ENCODE measurements around the gene INHBC.

The INHBC gene

GRCh38 chr12:57454566-57455373 lies 20.2 kb downstream of the INHBC start, which contains the start of gene INHBE:
TSS of gene INHBE (plus strand) at chr12:57455307. CDS start at chr12:57455537, 230 bp downstream.
- DNase-seq (ENCODE audit: low spot score): no peak

DNA sequence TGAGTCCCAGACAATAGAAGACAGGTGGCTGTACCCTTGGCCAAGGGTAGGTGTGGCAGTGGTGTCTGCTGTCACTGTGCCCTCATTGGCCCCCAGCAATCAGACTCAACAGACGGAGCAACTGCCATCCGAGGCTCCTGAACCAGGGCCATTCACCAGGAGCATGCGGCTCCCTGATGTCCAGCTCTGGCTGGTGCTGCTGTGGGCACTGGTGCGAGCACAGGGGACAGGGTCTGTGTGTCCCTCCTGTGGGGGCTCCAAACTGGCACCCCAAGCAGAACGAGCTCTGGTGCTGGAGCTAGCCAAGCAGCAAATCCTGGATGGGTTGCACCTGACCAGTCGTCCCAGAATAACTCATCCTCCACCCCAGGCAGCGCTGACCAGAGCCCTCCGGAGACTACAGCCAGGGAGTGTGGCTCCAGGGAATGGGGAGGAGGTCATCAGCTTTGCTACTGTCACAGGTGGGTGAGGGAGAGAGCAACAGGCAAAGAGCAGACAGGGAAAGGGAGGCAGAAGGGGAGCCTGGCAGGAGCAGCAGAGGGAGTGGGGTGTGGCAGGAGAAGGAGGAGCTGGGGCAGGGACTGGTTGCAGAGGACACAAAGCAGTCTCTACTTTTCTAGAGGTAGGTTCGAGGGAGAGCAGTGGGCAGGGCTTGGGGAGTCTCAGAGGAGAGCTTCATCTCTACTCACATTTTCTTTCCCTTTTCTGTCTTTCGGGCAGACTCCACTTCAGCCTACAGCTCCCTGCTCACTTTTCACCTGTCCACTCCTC lies 21.0 kb downstream of the INHBC start:
- no peak for DNase-seq (ENCODE audit: low spot score)

- no peak for DNase-seq (ENCODE audit: low spot score)
Measured at GRCh38 chr12:57456145-57456700, 21.6 kb downstream of the INHBC start.

GRCh38 chr12:57456737-57457490 lies 22.3 kb downstream of the INHBC start:
- DNase-seq (ENCODE audit: low spot score): no peak

GRCh38 chr12:57458665-57459054 lies 24.1 kb downstream of the INHBC start:
- no peak for DNase-seq (ENCODE audit: low spot score)

- peak; percentile 93 for DNase-seq (ENCODE audit: low spot score)
Measured at GRCh38 chr12:57459055-57459749, 24.6 kb downstream of the INHBC start.

DNA sequence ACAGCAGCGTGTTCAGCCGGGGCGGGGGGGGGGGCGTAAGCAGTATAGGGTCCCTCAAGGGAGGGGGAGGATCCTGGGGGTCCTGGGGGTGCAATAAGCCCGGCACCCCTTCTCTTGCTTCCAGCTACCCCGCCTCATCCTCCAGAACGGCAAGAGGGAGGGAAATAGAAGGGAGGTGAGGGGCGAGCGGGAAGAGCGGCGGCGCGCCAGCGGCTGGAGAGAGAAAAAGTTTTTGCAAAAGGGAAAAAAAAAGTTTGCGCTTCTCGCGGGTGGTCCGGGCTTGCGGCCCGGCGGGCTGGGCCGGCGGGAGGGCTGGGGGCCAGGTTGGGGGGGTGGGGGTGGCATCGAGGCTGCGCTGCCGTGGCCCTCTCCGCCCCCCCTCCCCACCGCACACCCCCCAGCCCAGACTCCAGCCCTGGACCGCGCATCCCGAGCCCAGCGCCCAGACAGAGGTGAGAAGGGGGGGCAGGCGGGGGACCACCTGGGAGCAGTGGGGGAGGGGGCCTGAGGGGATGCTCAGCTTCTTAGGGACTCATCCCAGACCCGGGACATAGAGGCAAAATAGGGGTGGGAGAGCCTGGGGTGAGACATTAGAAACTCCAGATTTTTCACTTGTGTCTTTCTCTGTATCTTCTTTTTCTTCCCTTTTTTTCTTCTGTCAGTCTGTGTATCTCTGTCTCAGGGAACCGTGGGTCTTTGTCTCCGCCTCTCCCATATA lies 25.3 kb downstream of the INHBC start, which contains the start of gene GLI1:
GLI1 (plus strand) TSS at position 36 of the 718 bp plus-strand sequence. CDS start 3,907 bp downstream, outside the sequence.
- peak; percentile 33 for DNase-seq (ENCODE audit: low spot score)

DNA sequence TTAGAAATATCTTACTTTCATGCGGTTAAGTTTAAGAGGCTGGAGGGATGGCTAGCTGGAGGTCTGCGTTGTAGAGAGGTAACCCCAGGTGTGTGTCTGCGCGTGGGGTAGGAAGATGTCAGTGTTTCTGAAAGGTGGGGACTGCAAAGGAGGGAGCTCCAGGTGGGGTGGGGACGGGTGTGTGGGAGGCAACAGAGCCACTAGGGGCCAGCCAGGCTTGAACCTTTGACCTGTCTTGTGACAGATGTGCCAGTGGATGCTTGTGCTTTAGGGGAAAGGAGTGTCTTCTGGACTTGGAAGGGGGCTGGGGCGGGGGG lies 25.8 kb downstream of the INHBC start:
- DNase-seq (ENCODE audit: low spot score): no peak

DNA sequence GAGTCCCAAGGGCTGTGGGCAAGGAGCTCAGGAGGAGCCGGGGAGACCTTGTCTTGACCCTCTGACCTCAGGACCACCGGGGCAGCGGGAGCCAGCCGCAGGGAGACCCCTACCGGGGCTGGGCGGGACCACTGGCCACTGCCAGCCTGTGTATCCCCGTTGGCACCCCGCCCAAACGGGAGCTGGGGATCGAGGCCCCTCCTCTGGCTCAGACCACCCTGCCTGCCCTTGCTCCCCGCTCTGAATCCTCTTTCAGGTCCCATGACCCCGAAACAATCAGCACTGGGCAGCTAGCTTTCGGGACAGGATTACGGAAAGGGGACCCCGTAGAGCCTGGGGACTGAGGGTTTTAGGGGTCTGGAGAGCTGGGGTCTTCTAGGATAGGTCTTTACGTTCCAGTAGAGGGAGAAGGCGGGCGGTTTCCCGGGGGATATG lies 26.3 kb downstream of the INHBC start:
- DNase-seq (ENCODE audit: low spot score): no peak

DNA sequence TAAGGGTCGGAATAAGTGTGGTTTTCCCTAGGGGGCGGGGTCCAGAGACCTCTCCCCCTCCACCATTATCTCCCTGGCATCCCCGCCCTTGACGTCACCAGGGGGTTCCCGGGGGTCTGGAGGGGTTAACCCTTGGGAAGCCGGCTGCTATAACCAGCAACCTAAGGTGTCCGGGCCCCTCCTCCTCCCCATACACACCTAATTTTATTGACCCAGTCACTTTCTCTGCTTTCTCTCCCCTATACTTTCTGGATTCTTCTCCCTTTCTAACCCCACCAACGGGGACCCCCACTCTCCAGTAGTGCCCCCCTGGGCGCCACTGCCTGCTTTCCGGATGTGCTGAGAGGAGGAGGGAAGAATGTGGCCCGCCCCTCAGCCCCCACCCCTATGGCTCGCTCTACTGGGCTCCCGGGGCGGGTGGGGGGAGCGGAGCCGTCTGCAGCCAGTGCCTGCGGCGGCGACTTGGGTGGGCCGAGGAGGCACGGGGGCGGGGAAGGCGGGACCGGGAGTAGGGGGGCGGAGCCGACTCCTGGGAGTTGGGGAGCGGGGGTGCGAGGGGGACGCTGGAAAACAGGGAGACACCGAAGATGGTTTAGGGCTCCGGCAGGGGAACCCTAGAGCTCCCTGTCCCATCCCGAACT lies 26.8 kb downstream of the INHBC start:
- peak; percentile 30 for DNase-seq (ENCODE audit: low spot score)

DNA sequence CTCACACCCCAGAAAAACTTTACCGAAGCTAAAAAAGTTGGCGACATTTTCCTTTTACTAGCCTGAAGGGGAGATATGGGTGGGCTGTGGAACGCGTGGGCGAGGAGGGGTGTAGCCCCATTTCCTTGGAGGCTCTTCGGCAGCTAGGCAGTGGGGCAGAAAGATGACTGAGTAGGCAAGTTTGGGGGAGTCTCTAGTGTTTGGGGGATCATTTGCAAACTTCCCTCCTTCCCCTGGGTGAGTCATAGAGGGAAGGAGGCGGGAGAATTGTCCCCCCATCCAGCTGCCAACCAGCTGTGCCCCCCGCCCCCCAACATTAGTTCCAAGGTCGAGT lies 27.3 kb downstream of the INHBC start:
- DNase-seq (ENCODE audit: low spot score): no peak

DNA sequence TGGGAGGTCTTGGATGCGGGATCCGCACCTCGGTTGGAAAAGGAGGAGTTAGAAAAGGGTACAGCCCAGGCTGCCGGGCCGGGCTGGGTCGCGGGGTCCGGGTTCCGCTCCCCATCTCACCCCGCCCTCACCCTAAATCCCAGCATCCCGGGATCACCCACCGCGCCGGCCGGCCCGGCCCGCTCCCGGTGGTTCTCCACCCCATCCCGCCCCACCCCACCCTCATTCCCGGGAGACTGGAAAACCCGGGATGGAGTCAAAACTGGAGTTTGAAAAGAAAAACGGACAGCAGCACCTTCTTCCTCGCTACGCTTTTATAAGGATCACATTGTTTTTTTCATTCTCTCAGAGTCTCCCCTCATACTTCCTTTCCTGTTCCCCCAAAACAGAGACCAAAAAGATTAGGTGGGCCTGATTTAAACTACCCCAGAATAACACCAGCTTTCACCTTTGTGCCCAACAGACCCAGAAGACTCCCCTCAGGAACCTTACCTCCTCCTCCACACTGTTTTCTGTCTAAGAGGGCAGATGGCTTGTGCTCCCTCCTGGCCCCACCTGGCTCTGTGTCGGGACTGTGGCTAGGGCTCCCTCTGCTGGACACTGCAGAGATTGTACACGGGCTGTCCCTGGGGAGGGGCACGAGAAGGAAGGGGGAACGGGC lies 27.8 kb downstream of the INHBC start:
- DNase-seq (ENCODE audit: low spot score): peak; percentile 78

- DNase-seq (ENCODE audit: low spot score): no peak
Measured at GRCh38 chr12:57462912-57463253, 28.3 kb downstream of the INHBC start.

DNA sequence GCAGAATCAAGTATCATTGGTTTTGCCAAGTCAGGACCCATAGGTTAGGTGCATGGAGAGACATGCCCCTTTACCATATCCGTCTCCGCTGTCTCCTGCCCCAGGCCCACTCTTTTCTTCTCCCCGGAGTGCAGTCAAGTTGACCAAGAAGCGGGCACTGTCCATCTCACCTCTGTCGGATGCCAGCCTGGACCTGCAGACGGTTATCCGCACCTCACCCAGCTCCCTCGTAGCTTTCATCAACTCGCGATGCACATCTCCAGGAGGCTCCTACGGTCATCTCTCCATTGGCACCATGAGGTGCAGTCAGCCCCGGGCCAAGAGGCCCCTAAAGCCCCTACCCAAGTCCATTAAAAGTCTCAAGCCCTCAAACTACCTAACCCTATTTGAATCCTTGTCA lies 30.0 kb downstream of the INHBC start:
- no peak for DNase-seq (ENCODE audit: low spot score)

- DNase-seq (ENCODE audit: low spot score): no peak
Measured at GRCh38 chr12:57465030-57465746, 30.6 kb downstream of the INHBC start.

DNA sequence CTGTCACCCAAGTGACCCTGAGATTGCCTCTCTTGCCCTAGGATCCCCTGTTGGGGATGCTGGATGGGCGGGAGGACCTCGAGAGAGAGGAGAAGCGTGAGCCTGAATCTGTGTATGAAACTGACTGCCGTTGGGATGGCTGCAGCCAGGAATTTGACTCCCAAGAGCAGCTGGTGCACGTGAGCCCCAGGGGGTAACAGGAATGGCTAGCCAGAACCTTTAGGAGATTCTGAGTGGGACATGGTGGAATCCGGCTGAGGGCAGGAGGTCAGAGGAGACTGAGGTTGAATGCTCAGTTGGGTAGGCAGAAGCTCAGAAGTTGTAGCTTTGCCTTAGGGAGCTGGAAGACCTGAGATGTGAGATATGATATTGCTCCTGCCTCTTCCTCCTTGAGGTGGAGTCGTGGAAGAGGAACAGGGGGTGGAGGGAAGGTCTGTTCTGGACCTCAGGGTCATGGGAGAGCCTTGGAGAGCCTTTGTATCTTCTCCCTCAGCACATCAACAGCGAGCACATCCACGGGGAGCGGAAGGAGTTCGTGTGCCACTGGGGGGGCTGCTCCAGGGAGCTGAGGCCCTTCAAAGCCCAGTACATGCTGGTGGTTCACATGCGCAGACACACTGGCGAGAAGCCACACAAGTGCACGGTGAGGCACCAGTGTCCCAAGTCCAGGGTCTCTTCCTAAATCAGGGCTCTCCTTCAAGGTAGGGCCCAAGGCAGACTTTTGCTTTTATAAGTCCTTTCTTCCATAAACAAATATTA lies 31.3 kb downstream of the INHBC start:
- DNase-seq (ENCODE audit: low spot score): no peak

DNA sequence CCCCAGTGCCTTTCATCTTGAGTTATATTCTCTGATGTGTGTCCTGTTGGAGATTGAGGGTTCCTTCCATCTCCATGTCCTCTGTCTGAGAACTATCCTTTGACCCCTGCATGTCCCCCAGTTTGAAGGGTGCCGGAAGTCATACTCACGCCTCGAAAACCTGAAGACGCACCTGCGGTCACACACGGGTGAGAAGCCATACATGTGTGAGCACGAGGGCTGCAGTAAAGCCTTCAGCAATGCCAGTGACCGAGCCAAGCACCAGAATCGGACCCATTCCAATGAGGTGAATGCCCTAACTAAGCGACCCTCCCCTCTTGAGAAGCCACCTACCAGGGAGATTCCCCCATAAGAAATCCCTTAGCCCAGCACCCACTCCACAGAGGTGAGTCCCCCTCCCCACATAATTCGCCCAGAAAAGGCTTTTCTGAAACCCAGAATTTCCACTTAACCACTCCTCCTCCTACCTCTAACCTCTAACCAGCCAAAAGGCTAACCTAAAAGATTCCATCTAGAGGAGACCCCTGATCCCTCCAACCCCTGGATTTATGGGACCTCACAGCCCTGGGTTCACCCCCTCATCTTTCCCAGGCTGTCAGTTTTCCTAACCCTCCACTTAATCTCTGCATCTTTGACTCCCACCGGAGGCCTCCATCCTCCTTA lies 32.8 kb downstream of the INHBC start:
- DNase-seq (ENCODE audit: low spot score): no peak

DNA sequence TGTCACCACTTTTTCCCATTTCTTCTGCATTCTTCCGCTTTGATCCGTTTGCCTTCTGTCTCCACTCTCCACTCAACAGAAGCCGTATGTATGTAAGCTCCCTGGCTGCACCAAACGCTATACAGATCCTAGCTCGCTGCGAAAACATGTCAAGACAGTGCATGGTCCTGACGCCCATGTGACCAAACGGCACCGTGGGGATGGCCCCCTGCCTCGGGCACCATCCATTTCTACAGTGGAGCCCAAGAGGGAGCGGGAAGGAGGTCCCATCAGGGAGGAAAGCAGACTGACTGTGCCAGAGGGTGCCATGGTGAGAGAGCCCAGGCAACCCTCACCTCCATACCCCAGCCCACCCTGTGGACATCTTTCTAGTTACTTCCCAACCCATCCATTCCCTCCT lies 33.3 kb downstream of the INHBC start:
- DNase-seq (ENCODE audit: low spot score): no peak

Data from globus pallidus (tissue), 1 donor.